HG03135 (cell line): ENCODE results near the gene ERICH2.

Source experiments
- ATAC-seq: cut with Tn5 transposase; IDR thresholded peaks from one replicate; pipeline ENCODE4 v1.9.1; 2021; ENCODE audit warnings: mild to moderate bottlenecking, moderate library complexity; ENCODE audit not compliant: unreplicated experiment

ERICH2 gene

GRCh38 chr2:170762760-170763159 is 7.4 kb upstream of the ERICH2 start:
- ATAC-seq = no peak

- ATAC-seq = no peak
These were observed 6.9 kb upstream of the ERICH2 start for GRCh38 chr2:170763232-170763631.

GRCh38 chr2:170764880-170765261 is 5.3 kb upstream of the ERICH2 start:
- ATAC-seq = no peak

GRCh38 chr2:170766693-170767092 is 3.5 kb upstream of the ERICH2 start:
- ATAC-seq = no peak

GRCh38 chr2:170770606-170771420 is 635 bp downstream of the ERICH2 start:
- peak; percentile 80 for ATAC-seq

- ATAC-seq = no peak
These were observed 1.3 kb downstream of the ERICH2 start for GRCh38 chr2:170771421-170771937.

GRCh38 chr2:170772295-170772694 is 2.1 kb downstream of the ERICH2 start:
- ATAC-seq = no peak

- no peak for ATAC-seq
These were observed 3.9 kb downstream of the ERICH2 start for GRCh38 chr2:170774074-170774473.

- ATAC-seq = no peak
These were observed 8.7 kb downstream of the ERICH2 start for GRCh38 chr2:170778900-170779299.

GRCh38 chr2:170779304-170779703 is 9.1 kb downstream of the ERICH2 start:
- ATAC-seq = no peak

- ATAC-seq = no peak
These were observed 12.5 kb downstream of the ERICH2 start for GRCh38 chr2:170782673-170783072.

GRCh38 chr2:170783549-170783948 is 13.4 kb downstream of the ERICH2 start:
- no peak for ATAC-seq

- no peak for ATAC-seq
These were observed 28.8 kb downstream of the ERICH2 start for GRCh38 chr2:170798996-170799395.

- ATAC-seq = no peak
These were observed 36.4 kb downstream of the ERICH2 start for GRCh38 chr2:170806548-170806947.

GRCh38 chr2:170812710-170813600 is 42.8 kb downstream of the ERICH2 start:
- no peak for ATAC-seq

GRCh38 chr2:170813611-170814532 is 43.7 kb downstream of the ERICH2 start:
- ATAC-seq = no peak

- ATAC-seq = no peak
These were observed 44.5 kb downstream of the ERICH2 start for GRCh38 chr2:170814533-170815230.

GRCh38 chr2:170815311-170815710 is 45.1 kb downstream of the ERICH2 start:
- no peak for ATAC-seq

- ATAC-seq = no peak
These were observed 45.7 kb downstream of the ERICH2 start for GRCh38 chr2:170815746-170816503.
